H1 (cell line): ENCODE data around the gene ADAMTS14. TPM values are rescaled to one million over a fixed set of nuclear protein-coding genes. Genes with fewer than 3 reads are reported as not detected.

ENCODE experiments used
- BCL11A ChIP-seq, 2 experiments: IDR thresholded peaks; one replicate each; pipeline ENCODE4 v1.6.1; 2011; ENCODE audit warnings: low read depth in 2 of 2, low read length in 2 of 2, mild to moderate bottlenecking in 2 of 2
- CHD1 ChIP-seq: IDR thresholded peaks from 2 replicates; pipeline ENCODE4 v1.6.1; 2012; ENCODE audit warnings: low read depth, low read length, improper control_type of control experiment
- GABPA ChIP-seq: IDR thresholded peaks from 2 replicates; pipeline ENCODE4 v1.6.1; 2011; ENCODE audit warnings: mild to moderate bottlenecking, low read length, moderate library complexity, borderline replicate concordance; ENCODE audit not compliant: insufficient read depth
- HDAC6 ChIP-seq: IDR thresholded peaks from one replicate; pipeline ENCODE4 v1.7.1; 2012; ENCODE audit warnings: low read depth, mild to moderate bottlenecking, inconsistent platforms, low read length, moderate library complexity
- KDM5A ChIP-seq: fragments of 200-600 bp; IDR thresholded peaks from 2 replicates; pipeline ENCODE4 v1.7.1; 2012; ENCODE audit warnings: mild to moderate bottlenecking, low read length, inconsistent platforms, mixed read lengths
- NANOG ChIP-seq: IDR thresholded peaks from 2 replicates; pipeline ENCODE4 v1.6.1; 2011; ENCODE audit warnings: low read length, low read depth, mild to moderate bottlenecking, inconsistent platforms; ENCODE audit not compliant: insufficient read depth, poor library complexity, severe bottlenecking
- POLR2AphosphoS5 ChIP-seq: IDR thresholded peaks from 2 replicates; pipeline ENCODE4 v1.6.1; 2011; ENCODE audit warnings: low read depth, low read length
- SIX5 ChIP-seq: IDR thresholded peaks from 2 replicates; pipeline ENCODE4 v1.6.1; 2011; ENCODE audit warnings: mild to moderate bottlenecking, low read depth, low read length
- polyA plus RNA-seq, 7 experiments: library from polyadenylated mRNA; depleted of rRNA in 3 of 7; stranded (reverse) in 5 of 7; unstranded in 2 of 7; fragments of >200 nt in 5 of 7; fragments of 200-250 nt in 2 of 7; gene quantifications; 1 replicate in 5 of 7; 2 replicates in 1 of 7; 4 replicates in 1 of 7; pipeline versions ENCODE4 v1.2.1 to v1.2.3, GENCODE V29; 2011 to 2013; ENCODE audit warnings: missing spikeins in 2 of 7, mixed read lengths in 2 of 7
- total RNA-seq: library from RNA; stranded (reverse); fragmentation: NEBNext Ultra II Directional; extraction: Animal tissue kit (Norgen Biotek cat#: 25700); gene quantifications from 2 replicates; pipeline ENCODE4 v1.2.1, GENCODE V29; 2021
- TF ChIP-seq, protein P1 (sequence below): fragments of 300-600 bp; sonication (generic); IDR thresholded peaks from 2 replicates; pipeline ENCODE4 v1.7.1; 2012; ENCODE audit warnings: low read length, moderate library complexity, mild to moderate bottlenecking, inconsistent platforms; ENCODE audit not compliant: insufficient replicate concordance
- TF ChIP-seq, protein P2 (sequence below): IDR thresholded peaks from 2 replicates; pipeline ENCODE4 v1.6.1; 2012; ENCODE audit warnings: inconsistent platforms

Gene ADAMTS14
- total and polyA plus RNA-seq, 2 of the 8 experiments (the other 6 are each of a cell fraction or from before 2014, with no cell fraction given): 2.0 to 2.3 TPM

DNA sequence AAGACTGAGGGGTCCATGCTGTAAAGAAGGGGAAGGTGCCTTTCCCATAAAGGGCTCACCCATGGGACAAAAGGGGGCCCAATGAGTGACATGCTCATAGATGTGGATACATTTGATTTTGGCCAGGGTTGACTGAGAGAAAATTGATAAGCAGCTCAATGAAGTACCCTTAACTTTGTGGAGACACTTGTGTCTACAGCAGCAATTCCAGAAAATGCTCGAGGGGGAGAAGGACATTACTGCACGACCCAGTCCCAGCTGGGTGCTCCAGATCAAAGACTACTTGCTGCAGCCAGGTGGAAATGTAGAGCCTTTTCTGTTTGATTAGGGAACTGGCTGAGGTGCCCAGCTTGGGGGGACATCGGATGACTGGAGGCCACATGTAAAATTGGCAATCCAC, 22.2 kb upstream of the ADAMTS14 start (continued):
- TF ChIP-seq, protein P1, sequence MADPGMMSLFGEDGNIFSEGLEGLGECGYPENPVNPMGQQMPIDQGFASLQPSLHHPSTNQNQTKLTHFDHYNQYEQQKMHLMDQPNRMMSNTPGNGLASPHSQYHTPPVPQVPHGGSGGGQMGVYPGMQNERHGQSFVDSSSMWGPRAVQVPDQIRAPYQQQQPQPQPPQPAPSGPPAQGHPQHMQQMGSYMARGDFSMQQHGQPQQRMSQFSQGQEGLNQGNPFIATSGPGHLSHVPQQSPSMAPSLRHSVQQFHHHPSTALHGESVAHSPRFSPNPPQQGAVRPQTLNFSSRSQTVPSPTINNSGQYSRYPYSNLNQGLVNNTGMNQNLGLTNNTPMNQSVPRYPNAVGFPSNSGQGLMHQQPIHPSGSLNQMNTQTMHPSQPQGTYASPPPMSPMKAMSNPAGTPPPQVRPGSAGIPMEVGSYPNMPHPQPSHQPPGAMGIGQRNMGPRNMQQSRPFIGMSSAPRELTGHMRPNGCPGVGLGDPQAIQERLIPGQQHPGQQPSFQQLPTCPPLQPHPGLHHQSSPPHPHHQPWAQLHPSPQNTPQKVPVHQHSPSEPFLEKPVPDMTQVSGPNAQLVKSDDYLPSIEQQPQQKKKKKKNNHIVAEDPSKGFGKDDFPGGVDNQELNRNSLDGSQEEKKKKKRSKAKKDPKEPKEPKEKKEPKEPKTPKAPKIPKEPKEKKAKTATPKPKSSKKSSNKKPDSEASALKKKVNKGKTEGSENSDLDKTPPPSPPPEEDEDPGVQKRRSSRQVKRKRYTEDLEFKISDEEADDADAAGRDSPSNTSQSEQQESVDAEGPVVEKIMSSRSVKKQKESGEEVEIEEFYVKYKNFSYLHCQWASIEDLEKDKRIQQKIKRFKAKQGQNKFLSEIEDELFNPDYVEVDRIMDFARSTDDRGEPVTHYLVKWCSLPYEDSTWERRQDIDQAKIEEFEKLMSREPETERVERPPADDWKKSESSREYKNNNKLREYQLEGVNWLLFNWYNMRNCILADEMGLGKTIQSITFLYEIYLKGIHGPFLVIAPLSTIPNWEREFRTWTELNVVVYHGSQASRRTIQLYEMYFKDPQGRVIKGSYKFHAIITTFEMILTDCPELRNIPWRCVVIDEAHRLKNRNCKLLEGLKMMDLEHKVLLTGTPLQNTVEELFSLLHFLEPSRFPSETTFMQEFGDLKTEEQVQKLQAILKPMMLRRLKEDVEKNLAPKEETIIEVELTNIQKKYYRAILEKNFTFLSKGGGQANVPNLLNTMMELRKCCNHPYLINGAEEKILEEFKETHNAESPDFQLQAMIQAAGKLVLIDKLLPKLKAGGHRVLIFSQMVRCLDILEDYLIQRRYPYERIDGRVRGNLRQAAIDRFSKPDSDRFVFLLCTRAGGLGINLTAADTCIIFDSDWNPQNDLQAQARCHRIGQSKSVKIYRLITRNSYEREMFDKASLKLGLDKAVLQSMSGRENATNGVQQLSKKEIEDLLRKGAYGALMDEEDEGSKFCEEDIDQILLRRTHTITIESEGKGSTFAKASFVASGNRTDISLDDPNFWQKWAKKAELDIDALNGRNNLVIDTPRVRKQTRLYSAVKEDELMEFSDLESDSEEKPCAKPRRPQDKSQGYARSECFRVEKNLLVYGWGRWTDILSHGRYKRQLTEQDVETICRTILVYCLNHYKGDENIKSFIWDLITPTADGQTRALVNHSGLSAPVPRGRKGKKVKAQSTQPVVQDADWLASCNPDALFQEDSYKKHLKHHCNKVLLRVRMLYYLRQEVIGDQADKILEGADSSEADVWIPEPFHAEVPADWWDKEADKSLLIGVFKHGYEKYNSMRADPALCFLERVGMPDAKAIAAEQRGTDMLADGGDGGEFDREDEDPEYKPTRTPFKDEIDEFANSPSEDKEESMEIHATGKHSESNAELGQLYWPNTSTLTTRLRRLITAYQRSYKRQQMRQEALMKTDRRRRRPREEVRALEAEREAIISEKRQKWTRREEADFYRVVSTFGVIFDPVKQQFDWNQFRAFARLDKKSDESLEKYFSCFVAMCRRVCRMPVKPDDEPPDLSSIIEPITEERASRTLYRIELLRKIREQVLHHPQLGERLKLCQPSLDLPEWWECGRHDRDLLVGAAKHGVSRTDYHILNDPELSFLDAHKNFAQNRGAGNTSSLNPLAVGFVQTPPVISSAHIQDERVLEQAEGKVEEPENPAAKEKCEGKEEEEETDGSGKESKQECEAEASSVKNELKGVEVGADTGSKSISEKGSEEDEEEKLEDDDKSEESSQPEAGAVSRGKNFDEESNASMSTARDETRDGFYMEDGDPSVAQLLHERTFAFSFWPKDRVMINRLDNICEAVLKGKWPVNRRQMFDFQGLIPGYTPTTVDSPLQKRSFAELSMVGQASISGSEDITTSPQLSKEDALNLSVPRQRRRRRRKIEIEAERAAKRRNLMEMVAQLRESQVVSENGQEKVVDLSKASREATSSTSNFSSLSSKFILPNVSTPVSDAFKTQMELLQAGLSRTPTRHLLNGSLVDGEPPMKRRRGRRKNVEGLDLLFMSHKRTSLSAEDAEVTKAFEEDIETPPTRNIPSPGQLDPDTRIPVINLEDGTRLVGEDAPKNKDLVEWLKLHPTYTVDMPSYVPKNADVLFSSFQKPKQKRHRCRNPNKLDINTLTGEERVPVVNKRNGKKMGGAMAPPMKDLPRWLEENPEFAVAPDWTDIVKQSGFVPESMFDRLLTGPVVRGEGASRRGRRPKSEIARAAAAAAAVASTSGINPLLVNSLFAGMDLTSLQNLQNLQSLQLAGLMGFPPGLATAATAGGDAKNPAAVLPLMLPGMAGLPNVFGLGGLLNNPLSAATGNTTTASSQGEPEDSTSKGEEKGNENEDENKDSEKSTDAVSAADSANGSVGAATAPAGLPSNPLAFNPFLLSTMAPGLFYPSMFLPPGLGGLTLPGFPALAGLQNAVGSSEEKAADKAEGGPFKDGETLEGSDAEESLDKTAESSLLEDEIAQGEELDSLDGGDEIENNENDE: no peak
- TF ChIP-seq KDM5A: no peak
- TF ChIP-seq GABPA: no peak
- TF ChIP-seq POLR2AphosphoS5: no peak
- TF ChIP-seq NANOG: no peak
- no peak for TF ChIP-seq SIX5
- TF ChIP-seq CHD1: no peak
- TF ChIP-seq, protein P2, sequence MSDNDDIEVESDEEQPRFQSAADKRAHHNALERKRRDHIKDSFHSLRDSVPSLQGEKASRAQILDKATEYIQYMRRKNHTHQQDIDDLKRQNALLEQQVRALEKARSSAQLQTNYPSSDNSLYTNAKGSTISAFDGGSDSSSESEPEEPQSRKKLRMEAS: no peak
- TF ChIP-seq BCL11A (IDR thresholded peaks at IDR 0.05; ENCODE audit: low read depth in 2 of 2, low read length in 2 of 2): no peak
- no peak for TF ChIP-seq HDAC6
